GM13976 (cell line): ENCODE results near the gene CYFIP2.

Experiments
- DNase-seq: peaks from one replicate; pipeline ENCODE4 v3.0.0; 2012; ENCODE audit warnings: low spot score
- in situ Hi-C: fragments of 300-500 bp; cut with MboI; formaldehyde crosslinking; loops from one replicate; pipeline ENCODE4 v1.12.0; 2022; ENCODE audit warnings: low sequenced_read_pairs, mixed read lengths, inconsistent platforms; ENCODE audit not compliant: unreplicated experiment
- TF ChIP-seq, protein P1 (sequence below): IDR thresholded peaks from 2 replicates; pipeline ENCODE4 v1.5.1; 2012; ENCODE audit warnings: borderline replicate concordance, mild to moderate bottlenecking; ENCODE audit not compliant: insufficient read depth; ENCODE audit errors: extremely low read depth, missing control alignments, control extremely low read depth

Gene CYFIP2

DNA sequence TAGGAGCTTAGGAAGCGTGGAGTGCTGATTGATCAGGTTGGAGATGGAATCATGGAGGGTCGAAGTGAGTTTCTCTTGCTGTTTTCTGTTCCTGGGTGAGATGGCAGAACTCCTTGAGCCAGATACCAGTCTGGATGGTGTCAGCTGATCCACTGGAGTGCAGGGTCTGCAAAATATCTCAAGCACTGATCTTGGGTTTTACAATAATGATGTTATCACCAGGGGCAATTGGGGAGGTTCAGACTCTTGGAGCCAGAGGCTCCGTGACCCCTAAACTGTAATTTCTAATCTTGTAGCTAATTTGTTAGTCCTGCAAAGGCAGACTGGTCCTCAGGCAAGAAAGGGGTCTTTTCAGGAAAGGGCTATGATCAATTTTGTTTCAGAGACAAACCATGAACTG lies 114.1 kb downstream of the CYFIP2 start:
- DNase-seq: no peak
- in situ Hi-C loops: no loop called here
- TF ChIP-seq, protein P1, sequence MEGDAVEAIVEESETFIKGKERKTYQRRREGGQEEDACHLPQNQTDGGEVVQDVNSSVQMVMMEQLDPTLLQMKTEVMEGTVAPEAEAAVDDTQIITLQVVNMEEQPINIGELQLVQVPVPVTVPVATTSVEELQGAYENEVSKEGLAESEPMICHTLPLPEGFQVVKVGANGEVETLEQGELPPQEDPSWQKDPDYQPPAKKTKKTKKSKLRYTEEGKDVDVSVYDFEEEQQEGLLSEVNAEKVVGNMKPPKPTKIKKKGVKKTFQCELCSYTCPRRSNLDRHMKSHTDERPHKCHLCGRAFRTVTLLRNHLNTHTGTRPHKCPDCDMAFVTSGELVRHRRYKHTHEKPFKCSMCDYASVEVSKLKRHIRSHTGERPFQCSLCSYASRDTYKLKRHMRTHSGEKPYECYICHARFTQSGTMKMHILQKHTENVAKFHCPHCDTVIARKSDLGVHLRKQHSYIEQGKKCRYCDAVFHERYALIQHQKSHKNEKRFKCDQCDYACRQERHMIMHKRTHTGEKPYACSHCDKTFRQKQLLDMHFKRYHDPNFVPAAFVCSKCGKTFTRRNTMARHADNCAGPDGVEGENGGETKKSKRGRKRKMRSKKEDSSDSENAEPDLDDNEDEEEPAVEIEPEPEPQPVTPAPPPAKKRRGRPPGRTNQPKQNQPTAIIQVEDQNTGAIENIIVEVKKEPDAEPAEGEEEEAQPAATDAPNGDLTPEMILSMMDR: no peak

DNA sequence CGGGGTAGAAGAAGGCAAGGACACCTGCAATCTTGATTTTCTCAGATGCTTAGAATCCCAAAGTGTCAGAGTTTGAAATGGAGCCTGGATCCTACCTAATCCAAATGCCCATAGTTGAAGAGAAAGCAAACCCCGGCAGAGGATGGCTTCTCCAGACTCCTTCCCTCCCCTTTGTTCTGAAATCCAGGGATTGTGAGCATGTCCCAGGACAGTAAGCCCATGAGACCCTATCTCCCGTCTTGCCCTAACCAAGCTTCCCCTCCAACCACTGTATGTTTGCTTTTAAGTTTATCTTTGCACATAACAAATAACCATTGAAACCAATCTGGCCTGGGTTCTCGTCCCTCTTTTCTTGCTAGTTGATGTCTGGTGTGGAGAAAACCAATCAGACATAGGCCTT lies 115.8 kb downstream of the CYFIP2 start:
- in situ Hi-C loops: no loop called here
- DNase-seq: no peak
- TF ChIP-seq, protein P1: no peak

DNA sequence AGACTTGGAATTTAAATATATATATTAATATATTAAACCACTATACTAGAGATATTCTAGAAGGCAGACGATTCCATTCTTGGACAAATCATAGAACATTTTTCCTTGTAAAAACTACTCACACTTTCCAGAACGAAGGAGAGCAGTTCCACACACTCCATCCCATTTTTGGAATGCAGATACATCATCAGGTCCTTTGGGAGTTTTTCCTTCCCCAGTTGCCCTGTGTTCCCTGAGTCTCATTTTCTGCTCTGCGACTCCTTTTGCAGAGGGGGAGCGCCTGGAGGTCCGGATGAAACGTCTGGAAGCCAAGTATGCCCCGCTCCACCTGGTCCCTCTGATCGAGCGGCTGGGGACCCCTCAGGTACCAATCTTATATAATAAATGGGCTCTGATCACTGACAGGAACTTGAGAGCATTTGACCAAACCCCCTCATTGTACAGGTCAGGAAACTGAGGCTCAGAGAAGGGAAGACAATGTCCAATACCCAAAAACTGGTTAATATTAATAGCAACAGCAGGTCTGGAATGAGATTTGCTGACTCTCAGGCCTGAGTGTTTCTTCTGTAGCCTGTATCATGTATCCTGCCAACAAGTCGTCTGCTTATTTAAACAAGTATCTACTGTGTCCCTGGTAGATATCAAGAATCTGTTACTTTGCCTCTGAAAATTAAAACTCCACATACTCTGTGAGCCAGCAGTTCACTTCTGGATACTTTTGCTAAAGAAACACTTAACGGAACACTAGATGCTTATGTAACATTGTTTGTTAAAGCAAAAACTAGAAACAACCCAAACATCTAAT lies 117.3 kb downstream of the CYFIP2 start:
- TF ChIP-seq, protein P1: no peak
- in situ Hi-C loops: no loop called here
- no peak for DNase-seq

DNA sequence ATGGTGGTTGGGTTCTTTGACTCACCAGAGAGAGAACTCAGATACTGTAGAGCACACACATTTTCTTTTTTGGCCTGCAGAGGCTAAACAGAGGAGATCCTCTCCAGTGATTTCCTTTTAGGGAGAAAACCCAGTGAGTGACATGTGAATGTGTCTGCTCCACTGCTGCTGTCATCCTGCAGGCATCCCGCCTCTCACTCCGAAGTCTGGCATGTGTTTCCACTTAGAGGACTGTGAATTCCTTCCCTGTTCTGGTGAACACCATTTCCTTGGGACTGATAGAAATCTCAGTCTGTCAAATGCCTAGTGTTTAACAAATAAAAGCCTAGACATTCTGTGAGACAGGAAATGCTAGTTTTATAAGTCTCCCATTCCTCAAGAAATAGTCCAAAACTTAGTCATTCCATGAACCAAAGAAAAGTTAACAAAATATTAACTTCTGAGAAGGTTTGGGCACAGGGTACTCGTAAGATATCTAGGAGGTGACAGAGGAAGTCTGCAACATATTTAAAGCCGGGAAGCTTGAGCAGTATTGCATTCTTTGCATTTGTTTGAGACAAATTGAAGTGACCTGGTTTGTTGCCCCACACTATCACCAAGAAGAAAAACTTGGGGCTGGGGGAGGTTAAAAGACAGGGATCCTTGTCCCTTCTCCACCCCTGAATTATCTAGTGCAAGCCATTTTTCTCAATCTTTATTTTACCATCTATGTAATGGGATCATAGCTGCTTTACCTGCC lies 119.2 kb downstream of the CYFIP2 start:
- in situ Hi-C loops: no loop called here
- TF ChIP-seq, protein P1: no peak
- no peak for DNase-seq

DNA sequence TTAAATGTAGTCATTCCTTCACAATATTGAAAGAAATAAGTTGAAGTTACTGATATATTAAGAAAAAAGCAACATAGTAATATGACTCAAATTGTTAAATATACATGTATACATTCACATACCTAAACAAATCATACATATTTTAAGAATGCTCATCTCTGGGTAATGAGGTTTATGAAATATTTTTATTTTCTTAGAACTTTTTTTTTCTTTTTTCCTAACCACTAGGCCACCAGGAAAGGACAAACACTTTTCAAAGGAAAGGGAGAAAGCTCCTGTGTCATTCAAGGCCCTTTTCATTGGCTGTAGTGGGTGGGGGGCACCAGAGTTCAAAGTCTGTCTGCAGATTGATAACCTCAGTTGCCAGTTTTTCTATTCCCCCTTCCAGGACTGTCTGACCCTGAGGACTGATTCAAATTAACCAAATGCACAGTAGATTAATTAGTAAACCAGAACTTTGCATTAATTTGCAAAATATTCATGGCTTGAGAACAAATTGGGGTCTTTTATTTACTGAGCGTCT lies 121.2 kb downstream of the CYFIP2 start:
- TF ChIP-seq, protein P1: no peak
- in situ Hi-C loops: no loop called here
- no peak for DNase-seq

DNA sequence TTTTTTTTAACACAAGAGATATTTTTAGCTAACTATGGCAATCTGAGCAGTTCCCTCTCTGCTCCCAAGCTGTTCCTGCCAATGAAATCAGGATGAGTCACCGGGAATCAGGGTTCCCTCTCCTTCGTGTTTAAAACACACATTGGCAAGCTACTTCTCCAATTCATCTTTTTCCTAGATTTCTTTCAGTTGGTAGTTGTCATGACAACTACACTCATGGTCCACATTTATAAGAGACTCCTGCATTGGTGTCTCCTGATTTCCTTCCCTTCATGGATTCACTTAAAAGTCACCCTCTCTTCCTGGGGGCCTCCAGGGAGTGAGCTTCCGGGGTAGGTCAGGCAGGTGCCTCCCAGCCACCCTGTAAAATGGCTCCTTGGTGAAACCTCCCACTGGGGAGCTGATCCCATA lies 121.8 kb downstream of the CYFIP2 start:
- DNase-seq: no peak
- in situ Hi-C loops: no loop called here
- TF ChIP-seq, protein P1: no peak
